Measurements from ENCODE around the gene VGF.
"Not testable (repeated sequence)": the region's sequence is repeated elsewhere in the genome, so short reads cannot be mapped to it uniquely, and the experiment has no call there.

VGF gene

GRCh38 chr7:101165075-101165957, at the start of gene VGF:
VGF (minus strand) TSS chr7:101165569; CDS start chr7:101164843, 726 bp downstream.
- ATAC-seq (replicated peaks; ENCODE audit: extremely low read depth, poor library complexity, severe bottlenecking) (peak; percentile 90), DNase-seq (ENCODE audit: low spot score in 2 of 2) (peak; percentile 83 to 87)
- Mint-ChIP-seq H3K36me3 (ENCODE audit: insufficient read depth) (peaks cover 20% of the 10 kb centered on the region), H3K4me1 (peaks cover 28% of the 10 kb centered on the region), H3K27me3 (peaks cover 68% of the 10 kb centered on the region), H3K9me3 (no peaks in the 10 kb centered on the region), H3K4me3 (peak within 1 kb of the TSS; percentile 78), H3K27ac (ENCODE audit: low read depth) (peak within 1 kb of the TSS; percentile 89)

- no peak overlapping the region for H3K27ac Mint-ChIP-seq (ENCODE audit: low read depth)
- ATAC-seq (replicated peaks; ENCODE audit: extremely low read depth, poor library complexity, severe bottlenecking) (no peak), DNase-seq (ENCODE audit: low spot score in 2 of 2) (no peak)
- H3K9me3 Mint-ChIP-seq: no peaks in the 10 kb centered on the region
- H3K4me1 Mint-ChIP-seq: peaks cover 16% of the 10 kb centered on the region
- no peaks in the 10 kb centered on the region for H3K27me3 Mint-ChIP-seq
- H3K36me3 Mint-ChIP-seq (ENCODE audit: insufficient read depth): peaks cover 4% of the 10 kb centered on the region
- H3K4me3 Mint-ChIP-seq: no peak overlapping the region
Measured at GRCh38 chr7:101212014-101212413, 46.6 kb upstream of the VGF start.

DNA sequence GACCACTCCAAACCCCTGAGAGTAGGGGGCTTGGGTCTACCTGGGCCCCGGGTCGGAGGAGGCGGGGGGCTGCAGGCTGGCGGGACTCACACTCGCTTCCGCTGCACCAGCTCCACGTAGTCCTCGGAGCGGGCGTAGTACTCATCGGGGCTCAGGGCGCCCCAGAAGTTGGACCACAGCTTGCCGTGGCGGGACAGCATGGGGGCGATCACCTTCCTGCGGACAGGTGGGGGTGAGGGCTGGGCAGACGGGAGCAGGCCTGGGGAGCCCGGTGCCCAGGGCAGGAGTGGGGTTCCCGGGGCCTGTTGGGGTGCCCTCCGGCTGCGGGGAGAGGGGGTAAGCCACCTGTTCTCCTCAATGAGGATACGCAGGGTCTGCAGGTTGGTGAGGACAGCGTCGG, 46.1 kb upstream of the VGF start:
- Mint-ChIP-seq H3K36me3 (ENCODE audit: insufficient read depth) (peaks cover 4% of the 10 kb centered on the region), H3K4me3 (no peak overlapping the region), H3K4me1 (peaks cover 11% of the 10 kb centered on the region), H3K27me3 (no peaks in the 10 kb centered on the region), H3K9me3 (no peaks in the 10 kb centered on the region), H3K27ac (ENCODE audit: low read depth) (no peak overlapping the region)
- no peak for DNase-seq (ENCODE audit: low spot score in 2 of 2)
- no peak for ATAC-seq (replicated peaks; ENCODE audit: extremely low read depth, poor library complexity, severe bottlenecking)

DNA sequence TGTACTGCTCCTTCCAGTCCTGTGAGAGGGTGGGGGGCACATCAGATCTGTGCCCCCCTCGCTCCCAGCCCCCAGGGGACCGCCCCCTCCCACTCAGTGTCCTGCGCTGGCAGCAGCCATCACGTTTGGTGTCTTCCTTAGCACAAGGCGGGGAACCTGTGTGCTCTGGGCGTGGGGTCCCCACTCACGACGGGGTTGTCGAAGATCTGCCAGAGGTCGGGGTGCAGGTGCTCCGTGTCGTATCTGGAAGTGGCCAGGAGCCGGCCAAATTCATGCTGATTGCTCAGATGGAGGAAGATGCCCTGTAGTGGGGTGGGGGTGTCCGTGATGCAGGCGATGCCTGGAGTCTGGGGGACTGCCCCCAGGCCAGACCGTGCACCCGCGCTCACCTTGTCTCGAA, 44.8 kb upstream of the VGF start:
- no peak for ATAC-seq (replicated peaks; ENCODE audit: extremely low read depth, poor library complexity, severe bottlenecking)
- peaks cover 1% of the 10 kb centered on the region for H3K36me3 Mint-ChIP-seq (ENCODE audit: insufficient read depth)

DNA sequence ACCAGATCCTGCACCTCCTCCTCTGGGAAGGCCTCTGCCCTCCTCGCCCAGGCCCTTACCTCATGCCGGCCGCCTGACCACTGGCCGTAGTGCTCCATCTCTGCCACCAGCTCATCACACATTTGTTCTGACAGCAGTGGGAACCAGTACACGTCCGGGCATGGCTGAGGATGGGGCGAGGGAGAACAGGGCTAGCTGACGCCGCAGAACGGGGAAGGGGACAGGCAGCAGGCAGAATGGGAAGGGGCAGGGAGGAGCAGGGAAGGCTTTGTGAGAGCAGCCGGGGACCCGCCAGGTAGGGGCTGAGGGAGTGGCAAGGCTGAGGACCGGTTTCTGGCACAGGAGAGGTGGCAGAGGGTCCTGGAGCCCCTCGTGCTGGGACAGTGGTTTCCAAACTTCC, 43.4 kb upstream of the VGF start:
- DNase-seq (ENCODE audit: low spot score in 2 of 2) (no peak), ATAC-seq (replicated peaks; ENCODE audit: extremely low read depth, poor library complexity, severe bottlenecking) (no peak)
- Mint-ChIP-seq H3K27me3 (no peaks in the 10 kb centered on the region), H3K4me1 (peaks cover 2% of the 10 kb centered on the region), H3K4me3 (no peak overlapping the region), H3K27ac (ENCODE audit: low read depth) (no peak overlapping the region), H3K36me3 (ENCODE audit: insufficient read depth) (peaks cover 1% of the 10 kb centered on the region), H3K9me3 (no peaks in the 10 kb centered on the region)

More for the DNA sequence above, 44.8 kb upstream of the VGF start:
- Mint-ChIP-seq H3K27me3 (no peaks in the 10 kb centered on the region), H3K4me1 (no peaks in the 10 kb centered on the region), H3K9me3 (no peaks in the 10 kb centered on the region), H3K27ac (ENCODE audit: low read depth) (no peak overlapping the region), H3K4me3 (no peak overlapping the region)
- DNase-seq (ENCODE audit: low spot score in 2 of 2): no peak

GRCh38 chr7:101207459-101207858, 42.1 kb upstream of the VGF start:
- ATAC-seq (replicated peaks; ENCODE audit: extremely low read depth, poor library complexity, severe bottlenecking) (no peak), DNase-seq (ENCODE audit: low spot score in 2 of 2) (no peak)
- no peak overlapping the region for H3K4me3 Mint-ChIP-seq
- peaks cover 10% of the 10 kb centered on the region for H3K27me3 Mint-ChIP-seq
- no peak overlapping the region for H3K27ac Mint-ChIP-seq (ENCODE audit: low read depth)
- peaks cover 5% of the 10 kb centered on the region for H3K4me1 Mint-ChIP-seq
- no peaks in the 10 kb centered on the region for H3K9me3 Mint-ChIP-seq
- peaks cover 1% of the 10 kb centered on the region for H3K36me3 Mint-ChIP-seq (ENCODE audit: insufficient read depth)

GRCh38 chr7:101206665-101207042, 41.3 kb upstream of the VGF start:
- Mint-ChIP-seq H3K36me3 (ENCODE audit: insufficient read depth) (peaks cover 1% of the 10 kb centered on the region), H3K9me3 (no peaks in the 10 kb centered on the region), H3K4me3 (no peak overlapping the region), H3K27me3 (peaks cover 18% of the 10 kb centered on the region), H3K27ac (ENCODE audit: low read depth) (no peak overlapping the region), H3K4me1 (peaks cover 5% of the 10 kb centered on the region)
- DNase-seq (ENCODE audit: low spot score in 2 of 2) (no peak), ATAC-seq (replicated peaks; ENCODE audit: extremely low read depth, poor library complexity, severe bottlenecking) (no peak)

DNA sequence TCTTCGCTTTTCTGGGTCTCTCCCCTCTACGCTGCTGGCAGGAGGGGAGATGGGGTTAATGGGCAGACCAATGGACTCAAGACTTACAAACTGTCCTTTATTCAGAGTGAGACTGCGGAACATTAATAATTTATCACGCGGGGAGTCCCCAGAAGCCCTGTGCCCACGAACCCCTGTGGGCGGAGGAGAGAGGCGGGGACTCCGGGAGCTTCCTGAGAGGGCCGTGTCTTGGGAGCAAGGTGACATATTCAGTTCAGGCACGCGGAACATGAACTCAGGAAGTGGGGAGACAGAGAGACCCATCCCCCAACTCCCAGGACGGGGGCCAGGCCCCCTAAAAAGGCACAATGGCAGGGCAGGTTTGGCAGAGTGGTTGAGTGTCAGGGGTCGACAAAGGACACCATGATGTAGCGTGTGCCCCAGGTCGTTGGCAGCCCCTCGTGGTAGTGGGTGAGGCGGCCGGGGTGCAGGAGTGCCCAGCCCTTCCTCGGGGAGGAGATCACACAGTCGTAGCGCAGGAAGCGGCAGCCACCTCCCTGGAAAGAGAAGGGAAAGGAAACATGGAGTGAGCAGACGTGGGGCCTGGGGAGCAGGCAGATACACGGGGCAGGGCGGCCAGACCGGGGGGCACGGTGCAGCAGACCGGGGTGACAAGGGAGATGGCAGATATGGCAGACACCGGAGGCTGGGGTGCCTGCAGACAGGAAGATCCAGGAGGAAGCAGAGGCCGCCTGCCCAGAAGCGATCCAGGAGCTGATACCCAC, 40.7 kb upstream of the VGF start:
- H3K9me3 Mint-ChIP-seq: no peaks in the 10 kb centered on the region
- ATAC-seq (replicated peaks; ENCODE audit: extremely low read depth, poor library complexity, severe bottlenecking) (no peak), DNase-seq (ENCODE audit: low spot score in 2 of 2) (no peak)
- H3K4me1 Mint-ChIP-seq: peaks cover 6% of the 10 kb centered on the region
- peaks cover 23% of the 10 kb centered on the region for H3K27me3 Mint-ChIP-seq
- peaks cover 1% of the 10 kb centered on the region for H3K36me3 Mint-ChIP-seq (ENCODE audit: insufficient read depth)
- peak overlapping the region; percentile 82 for H3K27ac Mint-ChIP-seq (ENCODE audit: low read depth)
- no peak overlapping the region for H3K4me3 Mint-ChIP-seq

DNA sequence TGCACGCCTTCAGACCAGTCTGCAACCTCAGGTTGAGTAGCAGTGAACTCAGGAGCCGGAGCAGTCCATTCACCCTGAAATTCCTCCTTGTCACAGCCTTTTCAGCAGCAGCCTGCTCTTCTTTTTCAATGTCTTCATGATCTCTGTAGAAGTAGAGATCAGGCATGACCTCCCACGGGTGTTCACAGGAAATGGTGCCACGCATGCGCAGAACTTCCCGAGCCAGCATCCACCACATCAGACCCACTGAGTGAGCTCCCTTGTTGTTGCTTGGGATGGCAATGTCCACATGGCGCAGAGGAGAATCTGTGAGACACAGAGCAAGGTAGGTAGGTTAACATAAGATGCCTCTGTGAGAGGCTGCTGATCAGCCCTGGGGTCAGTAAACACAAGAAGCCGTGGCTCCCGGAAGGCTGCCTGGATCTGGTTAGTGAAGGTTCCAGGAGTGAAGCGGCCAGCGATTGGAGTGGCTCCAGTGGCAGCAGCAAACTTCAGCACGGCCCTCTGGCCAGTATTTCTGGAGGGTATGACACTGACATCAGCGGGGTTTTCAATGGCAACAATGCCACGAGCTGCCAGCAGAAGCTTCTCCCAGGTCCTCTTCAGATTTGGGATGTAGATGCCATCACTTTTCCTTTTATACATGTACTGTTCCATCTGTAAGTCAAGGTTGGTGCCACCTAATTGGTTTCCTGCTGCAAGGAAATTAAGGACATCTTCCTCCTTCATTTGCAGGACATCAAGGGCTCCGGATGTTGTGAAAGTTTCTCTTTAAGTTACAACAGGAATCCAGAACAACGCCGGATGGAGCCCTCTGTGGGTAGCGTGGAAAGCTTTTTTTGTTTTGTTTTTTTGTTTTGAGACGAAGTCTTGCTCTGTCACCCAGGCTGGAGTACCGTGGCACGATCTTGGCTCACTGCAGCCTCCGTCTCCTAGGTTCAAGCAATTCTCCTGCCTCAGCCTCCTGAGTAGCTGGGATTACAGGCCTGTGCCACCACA, 38.7 kb upstream of the VGF start:
- not testable (repeated sequence) for DNase-seq (ENCODE audit: low spot score in 2 of 2); H3K27ac Mint-ChIP-seq (ENCODE audit: low read depth)
- peak overlapping the region; percentile 7 for H3K4me3 Mint-ChIP-seq

DNA sequence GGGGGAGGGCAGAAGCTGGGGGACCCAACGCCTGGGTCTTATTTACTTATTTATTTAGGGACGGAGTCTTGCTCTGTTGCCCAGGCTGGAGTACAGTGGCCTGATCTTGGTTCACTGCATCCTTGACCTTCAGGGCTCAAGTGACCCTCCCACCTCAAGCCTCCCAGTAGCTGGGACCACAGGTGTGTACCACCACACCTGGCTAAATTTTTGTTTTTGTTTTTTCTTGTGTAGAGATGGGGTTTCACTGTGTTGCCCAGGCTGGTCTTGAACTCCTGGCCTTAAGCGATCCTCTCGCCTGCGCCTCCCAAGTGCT, 37.2 kb upstream of the VGF start:
- DNase-seq (ENCODE audit: low spot score in 2 of 2) (no peak), ATAC-seq (replicated peaks; ENCODE audit: extremely low read depth, poor library complexity, severe bottlenecking) (no peak)
- H3K36me3 Mint-ChIP-seq (ENCODE audit: insufficient read depth): no peaks in the 10 kb centered on the region
- H3K4me1 Mint-ChIP-seq: peaks cover 10% of the 10 kb centered on the region
- H3K9me3 Mint-ChIP-seq: no peaks in the 10 kb centered on the region
- H3K4me3 Mint-ChIP-seq: no peak overlapping the region
- no peak overlapping the region for H3K27ac Mint-ChIP-seq (ENCODE audit: low read depth)
- peaks cover 39% of the 10 kb centered on the region for H3K27me3 Mint-ChIP-seq

More for the DNA sequence above, 38.7 kb upstream of the VGF start:
- not testable (repeated sequence) for H3K9me3 Mint-ChIP-seq; H3K36me3 Mint-ChIP-seq (ENCODE audit: insufficient read depth); ATAC-seq (replicated peaks; ENCODE audit: extremely low read depth, poor library complexity, severe bottlenecking)
- Mint-ChIP-seq H3K4me1 (peaks cover 10% of the 10 kb centered on the region), H3K27me3 (peaks cover 39% of the 10 kb centered on the region)

- DNase-seq (ENCODE audit: low spot score in 2 of 2): no peak
- Mint-ChIP-seq H3K9me3 (no peaks in the 10 kb centered on the region), H3K4me3 (no peak overlapping the region), H3K27me3 (peaks cover 39% of the 10 kb centered on the region), H3K36me3 (ENCODE audit: insufficient read depth) (no peaks in the 10 kb centered on the region), H3K27ac (ENCODE audit: low read depth) (no peak overlapping the region), H3K4me1 (peaks cover 10% of the 10 kb centered on the region)
- ATAC-seq (replicated peaks; ENCODE audit: extremely low read depth, poor library complexity, severe bottlenecking): no peak
Measured at GRCh38 chr7:101201695-101202602, 36.6 kb upstream of the VGF start.

All from central memory CD8-positive, alpha-beta T cell (primary cell).